ENCODE results near the gene ZNF605.
A peak's percentile ranks its signal among the peaks of the same experiment; 100 is the strongest.
"Not testable (repeated sequence)": the region's sequence is repeated elsewhere in the genome, so short reads cannot be mapped to it uniquely, and the experiment has no call there.

Gene ZNF605

GRCh38 chr12:132948146-132949066 lies 7.7 kb downstream of the ZNF605 start:
- no peak for DNase-seq

DNA sequence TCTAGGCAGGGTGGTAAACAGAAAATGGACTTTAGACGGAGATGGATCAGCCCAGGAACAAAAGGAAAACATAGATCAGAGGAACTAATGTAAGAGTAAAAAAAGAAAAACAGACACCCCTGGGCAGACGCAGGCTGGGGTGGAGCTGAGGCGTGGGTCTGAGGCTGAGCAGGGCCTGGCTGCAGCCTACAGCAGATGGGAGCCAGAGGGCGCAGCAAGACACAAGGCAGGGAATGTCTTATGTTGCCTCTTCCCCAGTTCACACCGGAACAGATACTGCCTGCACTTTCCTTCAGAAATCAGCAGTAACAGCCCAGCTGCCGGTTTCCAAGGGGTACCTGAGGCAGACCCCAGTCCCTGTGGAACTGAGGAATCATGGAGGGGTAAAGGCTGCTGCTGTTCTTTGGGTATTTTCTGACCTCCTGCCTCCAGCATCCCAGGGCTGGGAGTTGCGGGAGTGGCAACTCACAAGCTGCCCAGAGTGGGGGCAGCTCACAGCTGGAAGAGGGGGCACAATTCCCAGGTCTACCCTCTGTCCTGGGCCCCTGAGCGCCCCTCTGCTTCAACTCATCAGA lies 9.8 kb downstream of the ZNF605 start:
- DNase-seq: no peak

DNA sequence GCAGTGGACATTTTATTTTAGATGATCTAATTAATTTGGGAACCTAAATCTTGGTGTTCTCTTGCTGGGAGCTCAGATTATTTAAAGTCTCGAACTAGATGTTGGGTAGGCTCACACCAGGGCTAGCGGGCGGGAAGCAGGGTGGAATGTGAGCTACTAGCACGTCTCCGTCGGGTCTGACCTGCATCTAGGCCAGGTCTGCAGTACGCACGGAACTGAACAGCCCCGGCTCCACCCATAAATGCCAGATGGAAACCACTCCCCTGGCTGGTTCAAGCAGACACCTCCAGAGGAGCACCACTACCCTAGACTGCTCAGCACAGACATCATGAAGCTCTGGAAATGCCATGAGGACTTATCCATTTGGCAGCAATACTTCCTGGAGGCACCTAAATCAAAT lies 10.3 kb downstream of the ZNF605 start:
- DNase-seq: no peak

DNA sequence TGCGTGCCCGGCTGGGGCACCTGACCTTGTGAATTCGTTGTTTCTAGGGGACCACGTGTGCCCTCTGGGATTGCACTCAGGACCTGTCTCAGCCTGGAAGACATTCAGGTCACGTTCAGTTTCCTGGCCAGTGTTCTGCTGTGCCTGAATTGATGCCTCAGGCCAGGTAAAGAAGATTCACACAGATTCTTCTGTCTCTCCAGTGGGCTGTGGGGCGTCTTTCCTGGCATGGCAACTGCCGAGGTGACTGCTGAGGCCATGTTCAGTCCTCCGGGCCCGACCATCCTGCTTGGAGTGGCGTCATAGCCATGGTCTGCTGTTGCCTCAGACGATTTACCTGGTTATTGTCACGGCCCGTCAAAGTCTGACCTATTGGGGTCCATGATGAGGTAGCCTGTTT lies 13.5 kb downstream of the ZNF605 start:
- no peak for DNase-seq

DNA sequence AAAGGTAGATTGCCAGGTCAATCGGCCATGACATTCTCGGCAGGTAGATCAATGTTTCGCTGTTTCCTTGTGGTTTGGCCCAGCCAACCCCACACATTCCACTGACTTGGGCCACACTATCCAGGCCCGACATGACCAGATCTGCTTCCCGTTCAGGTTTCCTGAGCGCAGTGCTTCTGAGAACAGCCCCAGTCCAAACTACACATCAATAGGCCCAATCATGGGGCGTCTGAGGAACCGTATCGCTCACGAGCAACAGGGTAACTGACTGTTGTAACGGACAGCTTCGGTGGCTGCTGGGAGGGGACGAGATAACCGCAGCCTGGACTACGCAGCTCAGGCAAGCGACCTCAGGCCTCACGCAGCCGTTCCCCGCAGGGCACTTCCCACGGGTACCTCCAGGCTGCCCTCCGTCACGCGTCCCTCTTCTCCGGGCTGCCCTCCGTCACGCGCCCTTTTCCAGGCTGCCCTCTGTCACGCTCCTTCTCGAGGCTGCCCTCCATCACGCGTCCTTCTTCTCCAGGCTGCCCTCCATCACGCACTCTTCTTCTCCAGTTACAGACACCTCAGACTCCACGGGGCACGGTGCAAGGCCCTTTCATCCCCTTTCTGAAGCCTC lies 14.7 kb downstream of the ZNF605 start:
- DNase-seq: no peak

DNA sequence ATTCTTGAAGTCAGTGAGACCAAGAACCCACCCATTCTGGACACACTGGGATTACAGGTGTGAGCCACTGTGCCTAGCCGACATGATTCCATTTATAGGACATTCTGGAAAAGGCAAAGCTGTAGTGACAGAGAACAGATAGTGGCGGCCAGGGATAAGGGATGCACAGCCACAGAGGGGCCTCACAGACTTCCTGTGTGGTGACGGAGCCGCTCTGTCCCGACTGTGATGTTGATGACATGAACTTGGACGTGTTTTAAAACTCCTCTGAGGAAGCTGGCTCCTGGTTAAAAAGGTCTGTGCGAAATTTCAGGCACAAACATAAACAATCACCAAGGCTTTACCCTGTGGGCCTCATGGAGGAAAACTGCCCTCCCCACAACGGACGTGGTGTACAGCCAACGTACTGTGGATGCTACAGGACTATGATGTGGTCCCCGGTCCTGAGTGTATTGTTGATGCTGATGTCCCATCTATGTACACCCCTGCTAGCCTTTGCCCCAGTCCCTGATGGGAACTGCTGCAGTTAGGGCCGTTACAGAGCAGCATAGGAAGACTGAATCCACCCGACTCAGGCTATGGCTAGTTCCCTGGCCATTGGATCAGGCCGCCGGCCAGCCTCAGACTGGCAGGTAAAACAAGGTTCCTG lies 15.9 kb downstream of the ZNF605 start:
- no peak for DNase-seq

- not testable (repeated sequence) for DNase-seq
Observed at GRCh38 chr12:132938807-132939206, 17.3 kb downstream of the ZNF605 start.

GRCh38 chr12:132937476-132937875 lies 18.6 kb downstream of the ZNF605 start:
- no peak for DNase-seq

- DNase-seq: not testable (repeated sequence)
Observed at GRCh38 chr12:132936921-132937320, 19.2 kb downstream of the ZNF605 start.

DNA sequence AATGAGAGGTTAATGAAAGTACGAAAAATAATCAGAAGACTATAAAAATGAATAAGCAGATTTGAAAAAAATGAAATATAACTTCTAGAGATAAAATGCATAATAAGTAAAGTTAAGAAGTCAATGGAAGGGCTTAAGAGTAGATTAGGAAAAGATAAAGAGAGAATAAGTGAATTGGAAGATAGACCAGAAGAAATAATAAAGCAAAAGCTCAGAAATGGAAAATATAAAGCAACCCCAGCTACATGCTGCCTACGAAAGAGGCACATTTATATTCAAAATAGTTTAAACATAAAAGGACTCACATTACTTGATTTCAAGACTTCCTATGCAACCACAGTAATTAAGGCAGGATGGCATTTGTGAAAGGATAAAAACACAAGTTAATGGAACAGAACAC lies 19.9 kb downstream of the ZNF605 start:
- DNase-seq: no peak

- no peak for DNase-seq
Observed at GRCh38 chr12:132926415-132926833, 29.7 kb downstream of the ZNF605 start.

GRCh38 chr12:132925597-132926414 lies 30.3 kb downstream of the ZNF605 start:
- no peak for DNase-seq

DNA sequence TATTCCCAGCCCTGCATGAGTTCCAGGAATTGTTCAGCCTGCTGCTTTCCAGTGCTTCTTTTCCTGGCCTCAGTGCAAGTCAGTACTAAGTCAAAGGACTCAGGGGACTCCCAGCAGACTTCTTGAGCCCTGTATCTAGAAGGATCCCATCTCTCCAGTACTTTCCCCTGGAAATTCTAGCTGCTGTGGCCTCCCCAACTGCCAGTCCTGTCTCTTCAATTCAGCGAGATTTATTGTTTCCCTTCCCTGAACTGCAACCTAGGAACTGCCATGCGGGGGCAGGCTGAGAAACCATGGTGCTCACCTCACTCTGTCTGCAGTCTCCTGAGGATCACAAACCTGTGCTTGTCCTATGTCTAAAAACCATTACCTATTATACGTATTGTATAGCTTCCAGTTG lies 31.8 kb downstream of the ZNF605 start:
- no peak for DNase-seq

- DNase-seq: no peak
Observed at GRCh38 chr12:132923356-132923909, 32.7 kb downstream of the ZNF605 start.

- DNase-seq: no peak
Observed at GRCh38 chr12:132922676-132923075, 33.4 kb downstream of the ZNF605 start.

GRCh38 chr12:132921685-132922084 lies 34.4 kb downstream of the ZNF605 start:
- no peak for DNase-seq

DNA sequence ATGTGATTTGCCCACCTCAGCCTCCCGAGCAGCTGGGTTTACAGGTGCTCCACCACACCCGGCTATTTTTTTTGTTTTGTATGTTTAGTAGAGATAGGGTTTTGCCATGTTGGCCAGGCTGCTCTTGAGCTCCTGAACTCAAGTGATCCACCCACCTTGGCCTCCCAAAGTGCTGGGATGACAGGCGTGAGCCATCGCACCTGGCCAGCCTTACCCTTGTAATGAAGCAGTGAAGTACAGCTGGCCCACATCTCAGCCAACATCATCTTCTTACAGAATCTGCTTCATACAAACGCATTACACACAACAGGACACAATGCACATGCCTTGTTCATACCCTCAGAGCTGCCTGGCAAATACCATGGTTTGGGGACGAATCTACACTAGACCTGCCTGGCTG lies 37.4 kb downstream of the ZNF605 start:
- DNase-seq: no peak

DNA sequence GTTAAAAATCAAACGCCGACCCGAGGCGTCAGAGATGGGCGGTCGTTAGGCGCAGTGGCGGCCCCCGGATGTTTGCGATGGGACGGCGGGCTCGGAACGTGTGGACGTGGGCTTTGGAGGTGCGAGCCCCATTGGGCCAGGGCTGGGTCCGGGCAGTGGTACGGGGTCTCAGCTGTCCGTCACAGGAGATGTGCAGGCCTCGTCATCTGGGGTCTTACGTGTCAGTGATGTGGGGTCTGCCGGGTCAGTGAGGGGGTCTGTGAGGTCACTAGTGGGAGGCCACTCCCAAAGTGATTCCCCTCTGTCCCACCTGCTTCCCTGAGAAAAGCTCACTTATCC lies 47.1 kb downstream of the ZNF605 start:
- no peak for DNase-seq

GRCh38 chr12:132908145-132909029 lies 47.7 kb downstream of the ZNF605 start:
- peak; percentile 96 to 97 for DNase-seq

DNA sequence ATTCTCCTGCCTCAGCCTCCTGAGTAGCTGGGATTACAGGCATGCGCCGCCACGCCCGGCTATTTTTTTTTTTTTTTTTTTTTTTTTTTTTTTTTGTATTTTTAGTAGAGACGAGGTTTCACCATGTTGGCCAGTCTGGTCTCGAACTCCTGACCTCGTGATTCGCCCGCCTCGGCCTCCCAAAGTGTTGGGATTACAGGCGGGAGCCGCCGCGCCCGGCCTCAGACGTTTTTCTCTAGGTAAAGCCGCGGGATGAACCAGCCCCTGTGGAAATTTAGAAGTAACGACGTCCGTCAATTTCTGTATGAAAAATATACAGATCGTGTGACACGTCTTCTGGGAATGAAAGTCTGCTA lies 48.3 kb downstream of the ZNF605 start:
- not testable (repeated sequence) for DNase-seq

- no peak for DNase-seq
Observed at GRCh38 chr12:132907216-132907615, 48.9 kb downstream of the ZNF605 start.

Data from CD4-positive, alpha-beta T cell treated with Interleukin-1 beta for 1 hour (primary cell).